A204.1 (cell line): ENCODE results near the gene MIEN1.
"Not testable (repeated sequence)": the region's sequence is repeated elsewhere in the genome, so short reads cannot be mapped to it uniquely, and the experiment has no call there.

Experiments
- FAIRE-seq: peaks from 2 replicates; lab custom pipeline; 2012; peaks lifted over from hg19 to GRCh38; lab: Jason Lieb, UNC

MIEN1 gene

GRCh38 chr17:39716073-39716818, 14.1 kb downstream of the MIEN1 start:
- FAIRE-seq, result no peak

GRCh38 chr17:39715375-39716072, 14.8 kb downstream of the MIEN1 start:
- no peak for FAIRE-seq

DNA sequence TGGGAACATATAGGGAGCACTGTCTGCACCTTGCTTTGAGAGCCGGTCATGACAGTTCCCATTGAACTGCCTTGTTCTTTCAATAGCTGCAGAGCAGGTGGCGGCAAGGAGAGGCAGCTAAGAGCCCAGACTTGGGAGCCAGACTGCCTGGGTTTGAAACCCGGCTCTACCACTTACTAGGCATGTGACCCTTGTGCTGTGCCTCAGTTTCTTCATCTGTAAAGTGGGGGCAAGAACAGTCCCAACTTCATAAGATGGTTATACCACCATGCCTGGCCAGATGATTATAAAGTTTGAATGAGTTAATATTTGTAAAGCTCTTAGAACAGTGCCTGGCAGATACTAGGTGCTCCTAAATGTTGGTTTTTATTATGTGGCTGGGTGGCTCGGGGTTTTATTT, 16.1 kb downstream of the MIEN1 start:
- no peak for FAIRE-seq

DNA sequence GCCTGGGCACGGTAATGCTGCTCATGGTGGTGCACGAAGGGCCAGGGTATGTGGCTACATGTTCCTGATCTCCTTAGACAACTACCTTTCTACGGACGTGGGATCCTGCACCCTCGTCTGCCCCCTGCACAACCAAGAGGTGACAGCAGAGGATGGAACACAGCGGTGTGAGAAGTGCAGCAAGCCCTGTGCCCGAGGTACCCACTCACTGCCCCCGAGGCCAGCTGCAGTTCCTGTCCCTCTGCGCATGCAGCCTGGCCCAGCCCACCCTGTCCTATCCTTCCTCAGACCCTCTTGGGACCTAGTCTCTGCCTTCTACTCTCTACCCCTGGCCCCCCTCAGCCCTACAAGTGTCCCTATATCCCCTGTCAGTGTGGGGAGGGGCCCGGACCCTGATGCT, 18.5 kb downstream of the MIEN1 start:
- FAIRE-seq, result no peak

- not testable (repeated sequence) for FAIRE-seq
Measured at GRCh38 chr17:39711071-39711470, 19.3 kb downstream of the MIEN1 start.

DNA sequence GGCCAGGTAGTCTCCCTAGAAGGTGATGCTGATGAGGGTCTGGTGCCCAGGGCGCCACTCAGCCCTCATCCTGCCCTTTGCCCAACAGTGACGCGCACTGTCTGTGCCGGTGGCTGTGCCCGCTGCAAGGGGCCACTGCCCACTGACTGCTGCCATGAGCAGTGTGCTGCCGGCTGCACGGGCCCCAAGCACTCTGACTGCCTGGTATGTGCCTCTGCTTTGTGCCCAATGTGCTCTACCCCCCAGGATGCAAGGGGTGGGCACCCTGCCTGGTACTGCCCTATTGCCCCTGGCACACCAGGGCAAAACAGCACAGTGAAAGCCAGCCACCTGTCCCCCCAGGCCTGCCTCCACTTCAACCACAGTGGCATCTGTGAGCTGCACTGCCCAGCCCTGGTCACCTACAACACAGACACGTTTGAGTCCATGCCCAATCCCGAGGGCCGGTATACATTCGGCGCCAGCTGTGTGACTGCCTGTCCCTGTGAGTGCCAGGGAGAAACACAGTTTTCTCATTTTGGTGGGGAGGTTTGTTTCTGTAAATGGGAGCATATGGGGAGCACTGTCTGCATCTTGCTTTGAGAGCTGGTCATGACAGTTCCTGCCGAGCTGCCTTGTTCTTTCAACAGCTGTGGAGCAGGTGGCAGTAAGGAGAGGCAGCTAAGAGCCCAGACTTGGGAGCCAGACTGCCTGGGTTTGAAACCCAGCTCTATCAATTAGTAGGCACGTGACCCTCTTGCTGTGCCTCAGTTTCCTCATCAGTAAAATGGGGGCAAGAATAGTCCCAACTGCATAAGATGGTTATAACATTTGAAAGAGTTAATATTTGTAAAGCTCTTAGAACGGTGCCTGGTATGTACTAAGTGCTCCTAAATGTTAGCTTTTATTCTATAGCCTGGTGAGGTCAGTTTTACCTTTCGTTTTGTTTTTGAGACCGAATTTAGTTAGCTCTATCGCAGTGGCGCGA, 20.1 kb downstream of the MIEN1 start:
- FAIRE-seq, result no peak

- no peak for FAIRE-seq
Measured at GRCh38 chr17:39709319-39709997, 20.9 kb downstream of the MIEN1 start.

DNA sequence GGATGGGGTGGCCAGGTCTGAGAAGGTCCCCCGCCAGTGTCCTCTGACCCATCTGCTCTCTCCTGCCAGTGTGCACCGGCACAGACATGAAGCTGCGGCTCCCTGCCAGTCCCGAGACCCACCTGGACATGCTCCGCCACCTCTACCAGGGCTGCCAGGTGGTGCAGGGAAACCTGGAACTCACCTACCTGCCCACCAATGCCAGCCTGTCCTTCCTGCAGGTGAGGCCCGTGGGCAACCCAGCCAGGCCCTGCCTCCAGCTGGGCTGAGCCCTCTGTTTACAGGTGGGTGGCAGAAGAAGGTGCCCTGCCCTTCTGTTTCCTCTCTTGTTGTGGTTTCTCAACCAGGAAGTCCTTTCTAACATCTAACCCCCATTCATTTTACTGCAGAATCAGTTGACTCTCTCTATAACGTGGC, 23.4 kb downstream of the MIEN1 start:
- FAIRE-seq, result no peak

DNA sequence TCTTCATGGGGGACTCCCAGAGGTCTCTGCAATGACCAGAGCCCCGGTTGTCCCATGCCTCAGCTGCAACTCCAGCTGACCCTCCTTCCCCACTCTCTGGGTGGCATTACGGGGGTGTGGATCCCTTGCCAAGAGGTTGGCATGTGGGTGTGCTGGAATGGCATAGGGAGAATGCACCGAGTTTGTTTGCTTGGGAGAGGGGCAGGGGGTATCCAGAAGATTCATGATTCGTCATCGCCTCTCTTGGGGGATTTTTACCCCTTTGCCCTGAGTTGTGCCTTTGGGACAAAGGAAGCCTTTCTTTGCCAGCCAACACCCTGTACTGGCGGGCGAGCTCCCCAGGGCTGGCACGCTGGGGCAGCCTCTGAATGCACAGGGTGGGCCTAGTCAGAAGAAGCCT, 23.9 kb downstream of the MIEN1 start:
- no peak for FAIRE-seq

- no peak for FAIRE-seq
Measured at GRCh38 chr17:39705786-39706348, 24.5 kb downstream of the MIEN1 start.

GRCh38 chr17:39704821-39705551, 25.3 kb downstream of the MIEN1 start:
- FAIRE-seq, result no peak

GRCh38 chr17:39703913-39704312, 26.4 kb downstream of the MIEN1 start:
- no peak for FAIRE-seq

- FAIRE-seq, result no peak
Measured at GRCh38 chr17:39702901-39703893, 27.1 kb downstream of the MIEN1 start.

DNA sequence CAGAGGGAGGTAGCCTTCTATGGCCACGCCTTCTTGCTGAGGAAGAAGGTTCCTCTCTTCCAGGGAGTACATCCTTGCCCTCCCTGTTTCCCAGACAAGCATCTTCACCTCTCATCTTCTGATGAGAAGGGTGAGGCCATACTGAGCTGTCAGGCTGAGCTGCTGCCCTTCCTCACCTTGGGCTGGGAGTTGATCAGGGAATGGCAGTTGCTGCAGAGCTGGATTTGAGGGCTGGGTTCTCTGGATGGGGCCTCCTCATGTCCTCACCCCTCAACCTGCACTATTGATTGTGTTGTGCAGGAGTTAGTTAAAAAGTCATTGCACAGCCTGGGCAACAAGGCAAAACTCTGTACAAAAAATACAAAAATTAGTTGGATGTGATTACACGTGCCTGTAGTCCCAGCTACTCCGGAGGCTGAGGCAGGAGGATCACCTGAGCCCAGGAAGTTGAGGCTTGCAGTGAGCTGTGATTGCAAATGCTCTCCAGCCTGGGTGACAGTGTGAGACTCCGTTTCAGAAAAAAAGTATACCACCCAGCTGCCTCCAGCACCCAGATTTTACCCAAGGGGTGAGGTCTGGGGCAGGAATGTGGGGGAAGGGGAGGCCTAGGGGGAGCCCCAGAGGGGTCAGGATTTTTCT, 28.4 kb downstream of the MIEN1 start:
- no peak for FAIRE-seq

DNA sequence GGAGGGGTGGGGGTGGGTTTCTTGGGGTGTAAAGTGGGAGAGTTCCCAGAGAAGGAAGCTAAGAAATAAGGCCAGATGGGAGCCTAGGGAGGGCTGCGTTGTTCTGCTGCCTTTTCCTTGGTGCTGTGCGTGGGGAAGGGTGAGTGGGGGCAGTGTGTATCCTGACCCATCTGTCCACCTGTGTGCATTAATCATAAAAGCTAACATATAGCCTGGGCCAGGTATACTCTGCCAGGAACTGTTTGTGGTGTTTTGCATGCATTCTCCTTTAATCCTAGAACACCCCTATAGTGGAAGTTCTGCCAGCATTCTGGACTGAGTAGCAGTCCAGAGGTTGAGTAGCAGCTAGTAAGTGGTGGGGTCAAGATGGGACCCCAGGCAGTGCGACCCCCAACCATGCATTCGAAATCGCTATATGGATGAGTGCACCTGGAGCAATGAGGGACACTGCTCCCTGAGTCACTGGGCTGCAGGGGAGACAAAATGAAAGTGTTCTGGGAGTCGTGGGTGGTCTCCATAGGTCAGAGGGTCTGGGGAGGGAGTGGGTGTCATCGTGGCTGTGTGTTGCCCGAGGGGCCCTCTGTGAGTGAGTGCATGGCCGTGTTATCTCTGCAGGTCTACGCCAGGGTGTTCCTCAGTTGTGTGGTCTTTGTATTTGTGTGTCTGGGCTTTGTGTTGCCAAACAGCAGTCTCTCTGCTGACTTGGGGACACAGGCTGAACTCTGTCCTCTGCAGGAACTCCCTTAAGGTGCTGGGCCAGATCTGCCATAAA, 29.1 kb downstream of the MIEN1 start:
- FAIRE-seq, result no peak

DNA sequence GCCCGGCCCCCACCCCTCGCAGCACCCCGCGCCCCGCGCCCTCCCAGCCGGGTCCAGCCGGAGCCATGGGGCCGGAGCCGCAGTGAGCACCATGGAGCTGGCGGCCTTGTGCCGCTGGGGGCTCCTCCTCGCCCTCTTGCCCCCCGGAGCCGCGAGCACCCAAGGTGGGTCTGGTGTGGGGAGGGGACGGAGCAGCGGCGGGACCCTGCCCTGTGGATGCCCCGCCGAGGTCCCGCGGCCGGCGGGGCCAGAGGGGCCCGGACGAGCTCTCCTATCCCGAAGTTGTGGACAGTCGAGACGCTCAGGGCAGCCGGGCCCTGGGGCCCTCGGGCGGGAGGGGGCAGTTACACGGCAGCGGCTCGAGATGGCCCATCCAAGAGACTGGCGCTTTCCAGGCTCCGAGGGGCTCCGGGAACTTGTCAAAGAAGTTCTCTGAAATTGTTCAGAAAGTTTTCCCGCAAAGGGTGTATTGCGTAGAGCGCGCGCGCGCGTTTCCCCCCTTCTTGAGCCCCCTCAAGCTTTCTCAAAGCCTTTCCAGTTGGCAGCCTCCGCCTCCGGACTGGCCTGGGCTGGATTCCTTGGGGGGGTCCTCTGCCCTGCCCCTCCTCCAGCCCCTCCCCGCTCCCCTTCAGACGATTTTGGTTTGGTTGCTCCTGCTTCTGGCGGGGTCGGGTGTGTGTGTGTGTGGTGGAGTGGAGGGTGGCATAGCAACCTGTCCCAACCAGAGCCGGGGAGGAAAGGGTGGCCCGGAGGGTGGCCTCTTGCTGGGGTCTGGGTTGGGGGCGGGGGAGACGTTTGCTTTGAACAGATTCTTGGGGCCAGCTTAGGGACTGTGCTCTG, 30.0 kb downstream of the MIEN1 start:
- no peak for FAIRE-seq

DNA sequence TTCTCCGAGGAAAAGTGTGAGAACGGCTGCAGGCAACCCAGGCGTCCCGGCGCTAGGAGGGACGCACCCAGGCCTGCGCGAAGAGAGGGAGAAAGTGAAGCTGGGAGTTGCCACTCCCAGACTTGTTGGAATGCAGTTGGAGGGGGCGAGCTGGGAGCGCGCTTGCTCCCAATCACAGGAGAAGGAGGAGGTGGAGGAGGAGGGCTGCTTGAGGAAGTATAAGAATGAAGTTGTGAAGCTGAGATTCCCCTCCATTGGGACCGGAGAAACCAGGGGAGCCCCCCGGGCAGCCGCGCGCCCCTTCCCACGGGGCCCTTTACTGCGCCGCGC, 30.5 kb downstream of the MIEN1 start, which contains the start of gene ERBB2:
Gene ERBB2, plus strand, starts transcription at position 247 of the 330 bp plus-strand sequence. CDS start 175 bp downstream, outside the sequence.
- FAIRE-seq, result peak; percentile 65
